Esophagus muscularis mucosa (tissue), 4 donors: ENCODE data around the gene TMEM169. TPM values are rescaled to one million over a fixed set of nuclear protein-coding genes. Genes with fewer than 3 reads are reported as not detected.

ENCODE experiments used
- DNase-seq: peaks from one replicate; pipeline ENCODE4 v3.0.0-alpha.2; 2017; ENCODE audit errors: extremely low spot score
- H3K27ac ChIP-seq, 4 donors: fragments of 200-600 bp; sonication (generic); replicated peaks in 1 of 4; 1 replicate in 3 of 4; 2 replicates in 1 of 4; pipeline ENCODE4 v1.5.1; 2016 to 2019; ENCODE audit warnings: mild to moderate bottlenecking in 1 of 4
- H3K27me3 ChIP-seq, 4 donors: fragments of 200-600 bp; sonication (generic); one replicate each; pipeline versions ENCODE4 v1.5.1 to v1.6.0; 2016 to 2019
- H3K36me3 ChIP-seq, 4 donors: fragments of 200-600 bp; sonication (generic); one replicate each; pipeline ENCODE4 v1.5.1; 2016 to 2019
- H3K4me1 ChIP-seq, 4 donors: fragments of 200-600 bp; sonication (generic); one replicate each; pipeline ENCODE4 v1.5.1; 2016 to 2019
- H3K4me3 ChIP-seq, 4 donors: fragments of 200-600 bp; sonication (generic); 1 replicate in 2 of 4; 2 replicates in 2 of 4; pipeline ENCODE4 v1.5.1; 2016 to 2019; ENCODE audit warnings: mild to moderate bottlenecking in 4 of 4, moderate library complexity in 1 of 4
- H3K9me3 ChIP-seq, 4 donors: fragments of 200-600 bp; sonication (generic); 1 replicate in 3 of 4; 2 replicates in 1 of 4; pipeline ENCODE4 v1.5.1; 2016 to 2019
- CTCF ChIP-seq, 3 experiments: fragments of 200-600 bp in 2 of 3; fragments of 450-650 bp in 1 of 3; sonication (generic) in 2 of 3; IDR thresholded peaks; one replicate each; pipeline ENCODE4 v1.5.1; 2017 to 2019; ENCODE audit warnings: antibody characterized with exemption in 3 of 3, mild to moderate bottlenecking in 2 of 3, moderate library complexity in 1 of 3
- EP300 ChIP-seq: sonication (generic); formaldehyde crosslinking; IDR thresholded peaks from one replicate; pipeline ENCODE4 v1.6.1; 2017; ENCODE audit warnings: antibody characterized with exemption
- POLR2A ChIP-seq: fragments of 450-650 bp; IDR thresholded peaks from one replicate; pipeline ENCODE4 v1.6.1; 2017; ENCODE audit warnings: antibody characterized with exemption, moderate library complexity, mild to moderate bottlenecking, low read depth
- POLR2AphosphoS5 ChIP-seq, 2 donors: sonication (generic); formaldehyde crosslinking; IDR thresholded peaks; one replicate each; pipeline ENCODE4 v1.6.1; 2017; ENCODE audit warnings: antibody characterized with exemption in 2 of 2
- WGBS: methylation state at CpG from one replicate; pipeline ENCODE4 v1.1.5; 2018; 5-methylcytosine and 5-hydroxymethylcytosine counted together
- intact Hi-C: fragments of 100-400 bp; cut with DNase I; formaldehyde crosslinking; loops from one replicate; pipeline ENCODE4 v1.15.1; 2023
- total RNA-seq, 4 donors: library from RNA; depleted of rRNA; stranded (reverse); fragments of >200 nt; gene quantifications; one replicate each; pipeline versions ENCODE4 v1.1.0 to v1.2.1, GENCODE V29; 2016

TMEM169 gene
- total RNA-seq, 4 donors from 2014 or later = under 0.01 to 0.75 (median 0.51) TPM

- peaks cover 27 to 100% (median 87%) of the 10 kb centered on the region in 4 donors for H3K36me3 ChIP-seq
- H3K4me1 ChIP-seq = no peaks in the 10 kb centered on the region
- 93% methylated on average over 7 of the region's 7 CpGs for WGBS
- no peak overlapping the region for H3K27ac ChIP-seq
- TF ChIP-seq EP300 (no peak), CTCF (IDR thresholded peaks at IDR 0.05) (no peak), POLR2A (no peak), POLR2AphosphoS5 (IDR thresholded peaks at IDR 0.05) (no peak)
- H3K27me3 ChIP-seq = no peaks in the 10 kb centered on the region
- no peak overlapping the region for H3K4me3 ChIP-seq
- DNase-seq = no peak
- intact Hi-C loops = no loop called here
- no peaks in the 10 kb centered on the region for H3K9me3 ChIP-seq
Observed at GRCh38 chr2:216151313-216152025, 69.8 kb downstream of the TMEM169 start.

Other genes starting within 250 kb of the TMEM169 start
- gene MREG, start 68.4 kb upstream of the TMEM169 start, total RNA-seq = 1 to 10 TPM in 1 of 4 donors, under 1 TPM in 3; 0.40 to 1.2 (median 0.70) TPM
- 10 to 100 TPM in 2 of 4 donors, 1 to 10 TPM in 2; 3.3 to 14.8 (median 10.0) TPM for gene PECR, start 110 bp upstream of the TMEM169 start, total RNA-seq
- gene XRCC5, start 27.4 kb downstream of the TMEM169 start, total RNA-seq = 100 to 1,000 TPM; 113 to 149 (median 137) TPM